SKM-1 treated with dmso at 0.1 percent for 144 hours (cell line): ENCODE data around the gene ZNF281.
"Not testable (repeated sequence)": the region's sequence is repeated elsewhere in the genome, so short reads cannot be mapped to it uniquely, and the experiment has no call there.

Experiments
- DNase-seq: peaks from one replicate; lab custom pipeline; 2025; ENCODE audit not compliant: unreplicated experiment; lab: John Stamatoyannopoulos, UW

ZNF281 gene

DNA sequence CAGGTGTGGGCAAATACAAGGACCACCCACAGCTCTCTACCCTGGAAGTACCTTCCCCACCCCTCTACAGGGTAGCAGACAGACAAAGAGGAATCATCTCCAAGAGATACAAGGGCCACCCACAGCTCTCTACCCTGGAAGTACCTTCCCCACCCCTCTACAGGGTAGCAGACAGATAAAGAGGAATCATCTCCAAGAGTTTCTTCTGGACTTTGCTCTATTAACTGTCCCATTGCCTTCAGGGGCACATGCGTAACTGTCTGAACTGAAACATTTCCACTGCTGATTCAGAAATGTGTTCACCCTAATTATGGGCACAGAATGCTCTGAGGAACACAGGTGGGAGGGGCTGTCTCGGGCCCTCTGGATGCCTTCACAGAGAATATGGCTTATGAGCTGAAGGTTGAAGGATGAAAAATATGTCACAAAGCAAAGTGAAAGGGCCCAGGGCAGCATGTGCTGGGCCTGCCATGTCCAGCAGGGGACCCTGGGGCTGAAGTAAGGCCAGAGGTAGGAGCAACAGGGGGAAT, 43.9 kb downstream of the ZNF281 start:
- DNase-seq: no peak

DNA sequence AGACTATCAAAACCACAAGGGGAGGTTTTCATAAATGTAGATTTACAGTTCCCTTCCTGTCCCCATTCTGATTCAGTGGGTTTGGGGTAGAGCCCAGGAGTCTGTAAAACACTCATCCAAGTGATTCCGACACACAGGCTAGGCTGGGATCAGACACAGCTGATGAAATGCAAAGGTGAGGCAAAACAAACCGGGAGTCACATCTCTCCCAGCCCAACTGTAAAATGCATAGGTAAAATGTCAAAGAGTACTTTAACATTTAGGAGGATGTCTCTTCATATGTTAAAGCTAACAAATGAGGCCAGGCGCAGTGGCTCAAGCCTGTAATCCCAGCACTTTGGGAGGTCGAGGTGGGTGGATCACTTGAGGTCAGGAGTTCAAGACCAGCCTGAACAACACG, 45.0 kb downstream of the ZNF281 start:
- DNase-seq: no peak

DNA sequence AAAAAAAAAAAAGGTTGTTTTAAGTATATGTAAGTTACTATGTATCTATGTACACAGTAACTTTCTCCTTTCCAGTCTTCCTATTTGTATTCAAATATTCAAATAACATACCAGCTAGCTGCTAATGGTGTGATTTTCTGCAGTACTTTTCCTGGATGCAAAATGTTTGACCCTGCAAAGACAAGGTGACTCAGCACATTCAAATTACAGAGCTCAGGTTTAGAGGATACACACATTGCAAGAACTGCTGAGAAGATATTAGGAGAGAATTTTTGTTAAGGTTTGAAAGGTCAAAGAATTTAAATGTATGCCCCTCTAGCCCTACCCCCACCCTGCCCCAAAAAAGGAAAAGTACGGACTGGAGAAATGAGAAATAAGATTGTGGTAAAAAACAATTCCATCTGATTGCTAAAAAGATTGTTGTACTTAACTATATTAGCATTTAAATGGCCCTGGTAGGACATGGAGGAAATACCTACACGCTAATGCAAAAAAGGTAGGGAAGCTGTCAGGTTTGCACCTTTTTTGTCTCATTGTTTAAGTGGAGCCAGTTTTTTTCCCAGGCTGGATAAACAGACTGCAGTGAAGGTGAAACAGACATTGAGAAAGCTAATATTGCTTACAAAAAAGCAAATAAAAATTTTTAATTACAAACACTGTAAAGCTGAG, 45.6 kb downstream of the ZNF281 start:
- no peak for DNase-seq

DNA sequence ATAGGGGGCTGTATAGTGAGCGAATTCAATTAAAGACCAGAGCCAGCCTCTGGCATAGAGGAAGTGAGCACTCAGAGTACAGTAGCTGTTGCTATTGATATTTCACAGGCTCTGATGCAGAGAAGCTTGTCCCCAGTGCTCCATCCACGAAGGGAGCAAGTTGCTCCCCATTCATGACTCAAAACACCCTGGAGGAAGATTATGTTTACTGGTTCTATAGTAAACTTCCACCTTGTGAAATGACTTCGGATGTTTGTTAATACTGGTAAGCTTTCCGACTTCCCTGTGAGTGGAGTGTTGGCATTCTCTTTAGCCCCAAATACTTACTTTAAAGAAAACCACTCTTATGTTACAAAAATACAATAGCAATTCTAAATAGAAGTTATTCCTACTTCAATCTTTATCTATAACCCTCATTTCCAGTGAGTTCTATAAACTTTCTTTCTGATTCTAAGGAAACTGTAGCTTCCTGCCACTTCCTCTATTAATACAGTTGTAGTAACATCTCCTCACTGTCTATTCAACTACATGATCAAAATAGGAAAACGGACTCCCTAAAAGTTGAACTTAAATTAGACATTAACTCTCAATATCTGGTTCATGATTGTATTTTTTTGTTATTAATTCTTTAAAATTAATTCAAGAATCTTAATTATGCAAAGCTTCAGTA, 46.4 kb downstream of the ZNF281 start:
- DNase-seq: peak; percentile 57

DNA sequence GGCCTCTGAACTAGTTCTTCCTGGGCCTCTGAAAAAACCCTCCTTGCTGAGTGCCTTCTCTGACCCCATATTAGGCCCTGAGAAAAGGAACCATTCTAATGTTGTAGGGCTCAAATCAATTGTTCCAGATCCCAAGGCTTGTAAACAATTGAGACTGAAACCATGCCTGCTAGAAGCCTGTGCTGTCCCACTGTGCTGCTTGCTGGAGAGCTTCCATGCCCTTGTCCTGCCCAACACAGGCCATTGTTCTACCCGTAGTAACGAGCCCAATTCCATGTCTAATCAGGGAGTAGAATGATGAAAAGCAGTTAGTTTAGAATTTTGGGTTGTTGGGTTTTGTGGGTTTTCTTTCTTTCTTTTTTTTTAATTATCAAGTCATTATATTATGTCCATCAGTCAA, 47.4 kb downstream of the ZNF281 start:
- DNase-seq: no peak

DNA sequence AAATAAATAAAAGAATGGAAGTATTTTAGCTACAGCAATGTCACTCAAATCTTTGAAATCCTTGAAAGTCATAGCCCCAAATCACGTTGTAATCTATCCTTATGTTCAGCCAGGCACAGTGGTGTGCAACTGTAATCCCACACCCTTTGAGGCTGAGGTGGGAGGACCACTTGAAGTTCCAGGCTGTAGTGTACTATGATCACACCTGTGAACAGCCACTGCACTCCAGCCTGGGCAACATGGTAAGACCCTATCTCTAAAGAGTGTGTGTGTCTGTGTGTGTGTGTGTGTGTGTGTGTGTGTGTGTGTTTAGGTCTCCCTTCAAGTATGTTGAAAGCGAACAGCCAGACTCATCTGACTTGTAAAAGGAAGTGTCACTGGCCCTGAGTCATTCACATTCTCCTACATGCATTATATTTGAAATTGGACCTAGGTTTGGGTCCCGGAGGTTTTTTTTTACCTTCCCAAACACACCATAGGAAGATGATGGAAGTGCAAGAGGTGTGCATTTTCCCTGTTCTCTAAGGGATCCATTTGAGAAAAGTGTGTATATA, 50.1 kb downstream of the ZNF281 start:
- DNase-seq: no peak

DNA sequence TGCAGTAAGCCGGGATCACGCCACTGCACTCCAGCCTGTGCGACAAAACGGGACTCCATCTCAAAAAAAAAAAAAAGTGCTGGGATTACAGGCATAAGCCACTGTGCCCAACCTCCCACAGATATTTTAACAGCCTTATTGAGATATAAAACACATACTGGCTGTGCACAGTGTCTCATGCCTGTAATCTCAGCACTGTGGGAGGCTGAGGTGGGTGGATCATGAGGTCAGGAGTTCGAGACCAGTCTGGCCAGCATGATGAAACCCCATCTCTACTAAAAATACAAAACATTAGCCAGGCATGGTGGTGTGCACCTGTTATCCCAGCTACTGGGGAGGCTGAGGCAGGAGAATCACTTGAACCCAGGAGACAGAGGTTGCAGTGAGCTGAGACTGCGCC, 51.9 kb downstream of the ZNF281 start:
- not testable (repeated sequence) for DNase-seq

DNA sequence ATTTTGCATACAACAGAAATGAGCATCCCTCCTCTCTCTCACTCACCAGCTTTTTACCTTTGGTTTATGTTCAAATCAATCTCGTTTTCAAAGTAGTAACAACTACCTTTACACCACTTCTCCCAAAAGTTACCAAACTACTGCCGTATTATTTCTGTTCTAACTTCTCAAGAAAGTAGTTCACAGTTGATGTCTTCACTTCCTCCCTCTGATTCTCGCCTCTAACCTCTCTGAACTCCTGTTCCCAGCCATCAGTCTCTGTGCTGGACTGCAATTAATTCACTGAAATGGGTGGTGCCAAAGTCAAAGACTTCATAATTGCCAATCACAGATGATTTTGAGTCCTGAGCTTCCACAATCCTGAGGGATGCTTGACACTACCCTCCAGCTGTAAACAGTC, 54.0 kb downstream of the ZNF281 start:
- peak; percentile 85 for DNase-seq
